ENCODE measurements around the gene SLC25A41. TPM values are rescaled to one million over a fixed set of nuclear protein-coding genes. Genes with fewer than 3 reads are reported as not detected.

SLC25A41 gene
- total RNA-seq, 1 donor from 2014 or later = 1.8 TPM

- no peak for TF ChIP-seq CTCF (IDR thresholded peaks at IDR 0.05; ENCODE audit: unreplicated experiment)
- Mint-ChIP-seq H3K4me1 (peaks cover under 1% of the 10 kb centered on the region), H3K27ac (no peak overlapping the region), H3K4me3 (no peak overlapping the region), H3K27me3 (ENCODE audit: low read depth) (no peaks in the 10 kb centered on the region), H3K36me3 (peaks cover 58% of the 10 kb centered on the region), H3K9me3 (peaks cover 17% of the 10 kb centered on the region)
- no peak for DNase-seq (ENCODE audit: low spot score in 2 of 2, unreplicated experiment in 2 of 2)
Observed at GRCh38 chr19:6452899-6453298, 19.3 kb upstream of the SLC25A41 start.

GRCh38 chr19:6452223-6452614 is 18.7 kb upstream of the SLC25A41 start:
- no peaks in the 10 kb centered on the region for H3K4me1 Mint-ChIP-seq
- H3K9me3 Mint-ChIP-seq = peaks cover 17% of the 10 kb centered on the region
- DNase-seq (ENCODE audit: low spot score in 2 of 2, unreplicated experiment in 2 of 2) = no peak
- no peaks in the 10 kb centered on the region for H3K27me3 Mint-ChIP-seq (ENCODE audit: low read depth)
- H3K4me3 Mint-ChIP-seq = no peak overlapping the region
- no peak for TF ChIP-seq CTCF (IDR thresholded peaks at IDR 0.05; ENCODE audit: unreplicated experiment)
- H3K27ac Mint-ChIP-seq = no peak overlapping the region
- peaks cover 58% of the 10 kb centered on the region for H3K36me3 Mint-ChIP-seq

GRCh38 chr19:6451583-6452222 is 18.1 kb upstream of the SLC25A41 start:
- Mint-ChIP-seq H3K4me3 (no peak overlapping the region), H3K27me3 (ENCODE audit: low read depth) (no peaks in the 10 kb centered on the region), H3K9me3 (peaks cover 17% of the 10 kb centered on the region), H3K27ac (no peak overlapping the region), H3K36me3 (peaks cover 61% of the 10 kb centered on the region), H3K4me1 (no peaks in the 10 kb centered on the region)
- no peak for DNase-seq (ENCODE audit: low spot score in 2 of 2, unreplicated experiment in 2 of 2)
- TF ChIP-seq CTCF (IDR thresholded peaks at IDR 0.05; ENCODE audit: unreplicated experiment) = no peak

GRCh38 chr19:6450166-6450565 is 16.6 kb upstream of the SLC25A41 start:
- Mint-ChIP-seq H3K27ac (no peak overlapping the region), H3K9me3 (peaks cover 21% of the 10 kb centered on the region), H3K36me3 (peaks cover 62% of the 10 kb centered on the region), H3K4me1 (no peaks in the 10 kb centered on the region), H3K27me3 (ENCODE audit: low read depth) (no peaks in the 10 kb centered on the region), H3K4me3 (no peak overlapping the region)
- no peak for TF ChIP-seq CTCF (IDR thresholded peaks at IDR 0.05; ENCODE audit: unreplicated experiment)
- DNase-seq (ENCODE audit: low spot score in 2 of 2, unreplicated experiment in 2 of 2) = no peak

GRCh38 chr19:6448045-6448444 is 14.5 kb upstream of the SLC25A41 start:
- TF ChIP-seq CTCF (IDR thresholded peaks at IDR 0.05; ENCODE audit: unreplicated experiment) = no peak
- Mint-ChIP-seq H3K36me3 (peaks cover 47% of the 10 kb centered on the region), H3K4me1 (no peaks in the 10 kb centered on the region), H3K4me3 (no peak overlapping the region), H3K27me3 (ENCODE audit: low read depth) (no peaks in the 10 kb centered on the region), H3K27ac (no peak overlapping the region), H3K9me3 (peaks cover 12% of the 10 kb centered on the region)
- no peak for DNase-seq (ENCODE audit: low spot score in 2 of 2, unreplicated experiment in 2 of 2)

- no peak for TF ChIP-seq CTCF (IDR thresholded peaks at IDR 0.05; ENCODE audit: unreplicated experiment)
- no peak for DNase-seq (ENCODE audit: low spot score in 2 of 2, unreplicated experiment in 2 of 2)
- no peaks in the 10 kb centered on the region for H3K27me3 Mint-ChIP-seq (ENCODE audit: low read depth)
- H3K36me3 Mint-ChIP-seq = peaks cover 35% of the 10 kb centered on the region
- H3K4me1 Mint-ChIP-seq = no peaks in the 10 kb centered on the region
- H3K27ac Mint-ChIP-seq = no peak overlapping the region
- H3K9me3 Mint-ChIP-seq = peaks cover 8% of the 10 kb centered on the region
- no peak overlapping the region for H3K4me3 Mint-ChIP-seq
Observed at GRCh38 chr19:6446452-6446851, 12.9 kb upstream of the SLC25A41 start.
